Thyroid gland (tissue), 4 donors: ENCODE results near the gene C9orf72.

Experiments used
- POLR2A ChIP-seq, 2 donors: fragments of 450-650 bp; IDR thresholded peaks; one replicate each; pipeline ENCODE4 v1.6.1; 2017; ENCODE audit warnings: antibody characterized with exemption in 2 of 2, mild to moderate bottlenecking in 2 of 2, moderate library complexity in 1 of 2
- TF ChIP-seq, protein P1 (sequence below), 6 experiments: fragments of 200-600 bp in 3 of 6; fragments of 450-650 bp in 3 of 6; sonication (generic) in 3 of 6; IDR thresholded peaks; one replicate each; pipeline ENCODE4 v1.5.1; 2016 to 2019; ENCODE audit warnings: antibody characterized with exemption in 6 of 6, mild to moderate bottlenecking in 2 of 6, inconsistent platforms in 1 of 6, moderate library complexity in 1 of 6

DNA sequence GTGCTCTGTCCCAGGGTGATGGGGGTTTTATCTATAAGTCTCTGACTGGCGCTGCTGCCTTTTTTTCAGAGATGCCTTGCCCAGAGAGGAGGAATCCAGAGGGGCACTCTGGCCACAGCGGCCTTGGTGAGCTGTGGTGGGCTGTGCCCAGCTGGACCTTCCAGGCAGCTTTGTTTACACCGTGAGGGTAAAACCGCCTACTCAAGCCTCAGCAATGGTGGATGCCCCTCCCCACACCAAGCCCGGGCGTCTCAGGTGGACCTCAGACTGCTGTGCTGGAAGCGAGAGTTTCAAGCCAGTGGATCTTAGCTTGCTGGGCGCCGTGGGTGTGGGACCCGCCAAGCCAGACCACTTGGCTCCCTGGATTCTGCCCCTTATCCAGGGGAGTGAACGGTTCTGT lies 41.3 kb upstream of the C9orf72 start:
- no peak for TF ChIP-seq POLR2A (IDR thresholded peaks at IDR 0.05)
- TF ChIP-seq, protein P1, sequence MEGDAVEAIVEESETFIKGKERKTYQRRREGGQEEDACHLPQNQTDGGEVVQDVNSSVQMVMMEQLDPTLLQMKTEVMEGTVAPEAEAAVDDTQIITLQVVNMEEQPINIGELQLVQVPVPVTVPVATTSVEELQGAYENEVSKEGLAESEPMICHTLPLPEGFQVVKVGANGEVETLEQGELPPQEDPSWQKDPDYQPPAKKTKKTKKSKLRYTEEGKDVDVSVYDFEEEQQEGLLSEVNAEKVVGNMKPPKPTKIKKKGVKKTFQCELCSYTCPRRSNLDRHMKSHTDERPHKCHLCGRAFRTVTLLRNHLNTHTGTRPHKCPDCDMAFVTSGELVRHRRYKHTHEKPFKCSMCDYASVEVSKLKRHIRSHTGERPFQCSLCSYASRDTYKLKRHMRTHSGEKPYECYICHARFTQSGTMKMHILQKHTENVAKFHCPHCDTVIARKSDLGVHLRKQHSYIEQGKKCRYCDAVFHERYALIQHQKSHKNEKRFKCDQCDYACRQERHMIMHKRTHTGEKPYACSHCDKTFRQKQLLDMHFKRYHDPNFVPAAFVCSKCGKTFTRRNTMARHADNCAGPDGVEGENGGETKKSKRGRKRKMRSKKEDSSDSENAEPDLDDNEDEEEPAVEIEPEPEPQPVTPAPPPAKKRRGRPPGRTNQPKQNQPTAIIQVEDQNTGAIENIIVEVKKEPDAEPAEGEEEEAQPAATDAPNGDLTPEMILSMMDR (IDR thresholded peaks at IDR 0.05), result no peak
